WTC11 (cell line): ENCODE measurements around the gene KANK4. TPM values are rescaled to one million over a fixed set of nuclear protein-coding genes. Genes with fewer than 3 reads are reported as not detected.

Source experiments
- ATAC-seq: fragments of 200-7000 bp; cut with Tn5 transposase; 2 replicates; pipeline ENCODE4 v1.10.0; 2021; ENCODE audit warnings: mild to moderate bottlenecking, moderate library complexity
- CTCF ChIA-PET: fragments of 300-600 bp; sonication (Branson Sonifier 250); formaldehyde crosslinking; loops from one replicate; lab custom pipeline; 2021; ENCODE audit warnings: antibody characterized with exemption; lab: Charles Lee
- POLR2A ChIA-PET: fragments of 350-600 bp; sonication (Branson Sonifier 250); formaldehyde crosslinking; loops from one replicate; lab custom pipeline; 2021; ENCODE audit warnings: antibody characterized with exemption; lab: Charles Lee
- DNase-seq: peaks from one replicate; pipeline ENCODE4 v3.0.0; 2021; ENCODE audit warnings: low spot score
- H3K27ac Mint-ChIP-seq: 2 replicates; pipeline ENCODE4 v1.8.0; 2021; ENCODE audit warnings: mixed read lengths
- H3K27me3 Mint-ChIP-seq: 2 replicates; pipeline ENCODE4 v1.8.0; 2021; ENCODE audit warnings: low read depth, mild to moderate bottlenecking, moderate library complexity, mixed read lengths
- H3K36me3 Mint-ChIP-seq: 2 replicates; pipeline ENCODE4 v1.8.0; 2021; ENCODE audit warnings: mixed read lengths
- H3K4me1 Mint-ChIP-seq: 2 replicates; pipeline ENCODE4 v1.8.0; 2022; ENCODE audit warnings: mixed read lengths
- H3K4me3 Mint-ChIP-seq: 2 replicates; pipeline ENCODE4 v1.8.0; 2021; ENCODE audit warnings: mild to moderate bottlenecking, moderate library complexity, mixed read lengths
- H3K9me3 Mint-ChIP-seq: 2 replicates; pipeline ENCODE4 v1.8.0; 2021; ENCODE audit warnings: mixed read lengths
- E2F1 ChIP-seq: sonication (generic); formaldehyde crosslinking; IDR thresholded peaks from 2 replicates; pipeline ENCODE4 v1.8.0; 2022; ENCODE audit warnings: mild to moderate bottlenecking, missing genetic modification reagents
- ESRRA ChIP-seq: sonication (generic); formaldehyde crosslinking; IDR thresholded peaks from 2 replicates; pipeline ENCODE4 v1.8.1; 2022; ENCODE audit warnings: mild to moderate bottlenecking, missing genetic modification reagents, borderline replicate concordance
- GRHL2 ChIP-seq: fragments of 250-450 bp; sonication (Bioruptor Pico); IDR thresholded peaks from 2 replicates; pipeline ENCODE4 v1.8.0; 2022; ENCODE audit warnings: mild to moderate bottlenecking, moderate library complexity; ENCODE audit not compliant: insufficient replicate concordance, severe bottlenecking
- GTF2I ChIP-seq: fragments of 250-450 bp; sonication (Bioruptor Pico); conservative IDR thresholded peaks from 2 replicates; pipeline ENCODE4 v1.4.0; 2021; ENCODE audit warnings: mild to moderate bottlenecking
- MLX ChIP-seq: sonication (generic); formaldehyde crosslinking; IDR thresholded peaks from 2 replicates; pipeline ENCODE4 v1.8.1; 2023; ENCODE audit warnings: mild to moderate bottlenecking, missing genetic modification reagents, moderate library complexity
- NFE2L1 ChIP-seq: sonication (generic); formaldehyde crosslinking; IDR thresholded peaks from 2 replicates; pipeline ENCODE4 v1.8.1; 2023; ENCODE audit warnings: missing genetic modification reagents
- SP1 ChIP-seq: sonication (generic); formaldehyde crosslinking; conservative IDR thresholded peaks from 2 replicates; pipeline ENCODE4 v1.8.1; 2022; ENCODE audit warnings: missing genetic modification reagents
- ZNF532 ChIP-seq: fragments of 250-450 bp; sonication (Bioruptor Pico); IDR thresholded peaks from 2 replicates; pipeline ENCODE4 v1.9.0; 2021; ENCODE audit warnings: mild to moderate bottlenecking, borderline replicate concordance
- total RNA-seq: library from RNA; stranded (reverse); gene quantifications from 3 replicates; pipeline ENCODE4 v1.2.3, GENCODE V29; 2021
- TF ChIP-seq, protein P1 (sequence below): sonication (generic); formaldehyde crosslinking; IDR thresholded peaks from 2 replicates; pipeline ENCODE4 v1.8.1; 2023; ENCODE audit warnings: mild to moderate bottlenecking, missing genetic modification reagents, borderline replicate concordance
- TF ChIP-seq, protein P2 (sequence below): fragments of 250-450 bp; sonication (Bioruptor Pico); IDR thresholded peaks from 2 replicates; pipeline ENCODE4 v1.9.0; 2021; ENCODE audit warnings: mild to moderate bottlenecking
- TF ChIP-seq, protein P3 (sequence below): sonication (generic); formaldehyde crosslinking; IDR thresholded peaks from 2 replicates; pipeline ENCODE4 v1.8.0; 2022; ENCODE audit warnings: mild to moderate bottlenecking, missing genetic modification reagents
- TF ChIP-seq, protein P4 (sequence below): sonication (generic); formaldehyde crosslinking; conservative IDR thresholded peaks from 2 replicates; pipeline ENCODE4 v1.8.1; 2023; ENCODE audit warnings: mild to moderate bottlenecking, low read depth, missing genetic modification reagents, moderate library complexity
- TF ChIP-seq, protein P5 (sequence below): fragments of 250-450 bp; sonication (Bioruptor Pico); IDR thresholded peaks from 2 replicates; pipeline ENCODE4 v2.1.2; 2022; ENCODE audit warnings: mild to moderate bottlenecking, moderate library complexity

KANK4 gene
- total RNA-seq, 1 experiment from 2014 or later, result 0.35 TPM

- TF ChIP-seq ZNF532, result peak; percentile 7; the same call in 1 of the 2 replicates
- TF ChIP-seq, protein P1, sequence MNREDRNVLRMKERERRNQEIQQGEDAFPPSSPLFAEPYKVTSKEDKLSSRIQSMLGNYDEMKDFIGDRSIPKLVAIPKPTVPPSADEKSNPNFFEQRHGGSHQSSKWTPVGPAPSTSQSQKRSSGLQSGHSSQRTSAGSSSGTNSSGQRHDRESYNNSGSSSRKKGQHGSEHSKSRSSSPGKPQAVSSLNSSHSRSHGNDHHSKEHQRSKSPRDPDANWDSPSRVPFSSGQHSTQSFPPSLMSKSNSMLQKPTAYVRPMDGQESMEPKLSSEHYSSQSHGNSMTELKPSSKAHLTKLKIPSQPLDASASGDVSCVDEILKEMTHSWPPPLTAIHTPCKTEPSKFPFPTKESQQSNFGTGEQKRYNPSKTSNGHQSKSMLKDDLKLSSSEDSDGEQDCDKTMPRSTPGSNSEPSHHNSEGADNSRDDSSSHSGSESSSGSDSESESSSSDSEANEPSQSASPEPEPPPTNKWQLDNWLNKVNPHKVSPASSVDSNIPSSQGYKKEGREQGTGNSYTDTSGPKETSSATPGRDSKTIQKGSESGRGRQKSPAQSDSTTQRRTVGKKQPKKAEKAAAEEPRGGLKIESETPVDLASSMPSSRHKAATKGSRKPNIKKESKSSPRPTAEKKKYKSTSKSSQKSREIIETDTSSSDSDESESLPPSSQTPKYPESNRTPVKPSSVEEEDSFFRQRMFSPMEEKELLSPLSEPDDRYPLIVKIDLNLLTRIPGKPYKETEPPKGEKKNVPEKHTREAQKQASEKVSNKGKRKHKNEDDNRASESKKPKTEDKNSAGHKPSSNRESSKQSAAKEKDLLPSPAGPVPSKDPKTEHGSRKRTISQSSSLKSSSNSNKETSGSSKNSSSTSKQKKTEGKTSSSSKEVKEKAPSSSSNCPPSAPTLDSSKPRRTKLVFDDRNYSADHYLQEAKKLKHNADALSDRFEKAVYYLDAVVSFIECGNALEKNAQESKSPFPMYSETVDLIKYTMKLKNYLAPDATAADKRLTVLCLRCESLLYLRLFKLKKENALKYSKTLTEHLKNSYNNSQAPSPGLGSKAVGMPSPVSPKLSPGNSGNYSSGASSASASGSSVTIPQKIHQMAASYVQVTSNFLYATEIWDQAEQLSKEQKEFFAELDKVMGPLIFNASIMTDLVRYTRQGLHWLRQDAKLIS (CRISPR knock-in tag), result no peak
- no peak for TF ChIP-seq SP1 (CRISPR knock-in tag)
- TF ChIP-seq, protein P2, sequence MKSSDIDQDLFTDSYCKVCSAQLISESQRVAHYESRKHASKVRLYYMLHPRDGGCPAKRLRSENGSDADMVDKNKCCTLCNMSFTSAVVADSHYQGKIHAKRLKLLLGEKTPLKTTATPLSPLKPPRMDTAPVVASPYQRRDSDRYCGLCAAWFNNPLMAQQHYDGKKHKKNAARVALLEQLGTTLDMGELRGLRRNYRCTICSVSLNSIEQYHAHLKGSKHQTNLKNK (CRISPR knock-in tag), result peak; percentile 65; the same call in 1 of the 2 replicates
- no peak for TF ChIP-seq GRHL2 (CRISPR knock-in tag)
- TF ChIP-seq, protein P3, sequence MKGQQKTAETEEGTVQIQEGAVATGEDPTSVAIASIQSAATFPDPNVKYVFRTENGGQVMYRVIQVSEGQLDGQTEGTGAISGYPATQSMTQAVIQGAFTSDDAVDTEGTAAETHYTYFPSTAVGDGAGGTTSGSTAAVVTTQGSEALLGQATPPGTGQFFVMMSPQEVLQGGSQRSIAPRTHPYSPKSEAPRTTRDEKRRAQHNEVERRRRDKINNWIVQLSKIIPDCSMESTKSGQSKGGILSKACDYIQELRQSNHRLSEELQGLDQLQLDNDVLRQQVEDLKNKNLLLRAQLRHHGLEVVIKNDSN (CRISPR knock-in tag), result no peak; the same call in 1 of the 2 replicates
- no peak for TF ChIP-seq NFE2L1 (CRISPR knock-in tag)
- TF ChIP-seq, protein P4, sequence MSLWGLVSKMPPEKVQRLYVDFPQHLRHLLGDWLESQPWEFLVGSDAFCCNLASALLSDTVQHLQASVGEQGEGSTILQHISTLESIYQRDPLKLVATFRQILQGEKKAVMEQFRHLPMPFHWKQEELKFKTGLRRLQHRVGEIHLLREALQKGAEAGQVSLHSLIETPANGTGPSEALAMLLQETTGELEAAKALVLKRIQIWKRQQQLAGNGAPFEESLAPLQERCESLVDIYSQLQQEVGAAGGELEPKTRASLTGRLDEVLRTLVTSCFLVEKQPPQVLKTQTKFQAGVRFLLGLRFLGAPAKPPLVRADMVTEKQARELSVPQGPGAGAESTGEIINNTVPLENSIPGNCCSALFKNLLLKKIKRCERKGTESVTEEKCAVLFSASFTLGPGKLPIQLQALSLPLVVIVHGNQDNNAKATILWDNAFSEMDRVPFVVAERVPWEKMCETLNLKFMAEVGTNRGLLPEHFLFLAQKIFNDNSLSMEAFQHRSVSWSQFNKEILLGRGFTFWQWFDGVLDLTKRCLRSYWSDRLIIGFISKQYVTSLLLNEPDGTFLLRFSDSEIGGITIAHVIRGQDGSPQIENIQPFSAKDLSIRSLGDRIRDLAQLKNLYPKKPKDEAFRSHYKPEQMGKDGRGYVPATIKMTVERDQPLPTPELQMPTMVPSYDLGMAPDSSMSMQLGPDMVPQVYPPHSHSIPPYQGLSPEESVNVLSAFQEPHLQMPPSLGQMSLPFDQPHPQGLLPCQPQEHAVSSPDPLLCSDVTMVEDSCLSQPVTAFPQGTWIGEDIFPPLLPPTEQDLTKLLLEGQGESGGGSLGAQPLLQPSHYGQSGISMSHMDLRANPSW (CRISPR knock-in tag), result no peak
- TF ChIP-seq MLX, result no peak
- TF ChIP-seq GTF2I (CRISPR knock-in tag), result no peak
- TF ChIP-seq, protein P5, sequence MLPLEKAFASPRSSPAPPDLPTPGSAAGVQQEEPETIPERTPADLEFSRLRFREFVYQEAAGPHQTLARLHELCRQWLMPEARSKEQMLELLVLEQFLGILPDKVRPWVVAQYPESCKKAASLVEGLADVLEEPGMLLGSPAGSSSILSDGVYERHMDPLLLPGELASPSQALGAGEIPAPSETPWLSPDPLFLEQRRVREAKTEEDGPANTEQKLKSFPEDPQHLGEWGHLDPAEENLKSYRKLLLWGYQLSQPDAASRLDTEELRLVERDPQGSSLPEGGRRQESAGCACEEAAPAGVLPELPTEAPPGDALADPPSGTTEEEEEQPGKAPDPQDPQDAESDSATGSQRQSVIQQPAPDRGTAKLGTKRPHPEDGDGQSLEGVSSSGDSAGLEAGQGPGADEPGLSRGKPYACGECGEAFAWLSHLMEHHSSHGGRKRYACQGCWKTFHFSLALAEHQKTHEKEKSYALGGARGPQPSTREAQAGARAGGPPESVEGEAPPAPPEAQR, result no peak
Measured at GRCh38 chr1:62212411-62212810, 106.8 kb downstream of the KANK4 start (continued).

DNA sequence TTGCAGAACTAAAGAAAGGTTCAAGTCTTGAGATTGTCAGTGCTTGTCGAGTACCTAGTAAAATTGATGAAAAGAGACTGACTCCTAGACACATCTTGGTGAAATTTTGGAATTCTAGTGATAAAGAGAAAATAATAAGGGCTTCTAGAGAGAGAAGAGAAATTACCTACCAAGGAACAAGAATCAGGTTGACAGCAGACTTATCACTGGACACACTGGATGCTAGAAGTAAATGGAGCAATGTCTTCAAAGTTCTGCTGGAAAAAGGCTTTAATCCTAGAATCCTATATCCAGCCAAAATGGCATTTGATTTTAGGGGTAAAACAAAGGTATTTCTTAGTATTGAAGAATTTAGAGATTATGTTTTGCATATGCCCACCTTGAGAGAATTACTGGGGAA, 108.3 kb downstream of the KANK4 start:
- no peak for ATAC-seq
- Mint-ChIP-seq H3K27me3 (no peaks in the 10 kb centered on the region), H3K36me3 (peaks cover 91% of the 10 kb centered on the region)
- TF ChIP-seq, protein P1 (CRISPR knock-in tag), result no peak
- TF ChIP-seq E2F1 (CRISPR knock-in tag), result no peak
- TF ChIP-seq ESRRA (CRISPR knock-in tag), result no peak
- no peak for TF ChIP-seq GRHL2 (CRISPR knock-in tag)

More for the DNA sequence above, 108.3 kb downstream of the KANK4 start:
- CTCF ChIA-PET, result no interaction called here
- peaks cover 35% of the 10 kb centered on the region for H3K4me1 Mint-ChIP-seq
- POLR2A ChIA-PET, result interaction anchor here (1.1 kb wide), 1 partner anchor 35 kb away, joined by 4 read pairs; no protein-coding TSS in a partner anchor
- H3K9me3 Mint-ChIP-seq, result peaks cover 54% of the 10 kb centered on the region
- no peak for DNase-seq
- H3K4me3 Mint-ChIP-seq, result no peak overlapping the region
- no peak overlapping the region for H3K27ac Mint-ChIP-seq
